ENCODE measurements around the gene SMNDC1.

- TF ChIP-seq EZH2phosphoT487 (IDR thresholded peaks at IDR 0.05; ENCODE audit: borderline replicate concordance) = no peak
- TF ChIP-seq CTCF (conservative IDR thresholded peaks at IDR 0.05; ENCODE audit: low read length) = no peak
Measured at GRCh38 chr10:110352930-110353243, 48.2 kb upstream of the SMNDC1 start.

Measured in Loucy (cell line).